ENCODE results near the gene LXN. TPM values are rescaled to one million over a fixed set of nuclear protein-coding genes. Genes with fewer than 3 reads are reported as not detected.

The LXN gene
- total and polyA plus RNA-seq, 2 of the 4 experiments (the other 2 are of a cell fraction): 93.6 to 155 TPM

DNA sequence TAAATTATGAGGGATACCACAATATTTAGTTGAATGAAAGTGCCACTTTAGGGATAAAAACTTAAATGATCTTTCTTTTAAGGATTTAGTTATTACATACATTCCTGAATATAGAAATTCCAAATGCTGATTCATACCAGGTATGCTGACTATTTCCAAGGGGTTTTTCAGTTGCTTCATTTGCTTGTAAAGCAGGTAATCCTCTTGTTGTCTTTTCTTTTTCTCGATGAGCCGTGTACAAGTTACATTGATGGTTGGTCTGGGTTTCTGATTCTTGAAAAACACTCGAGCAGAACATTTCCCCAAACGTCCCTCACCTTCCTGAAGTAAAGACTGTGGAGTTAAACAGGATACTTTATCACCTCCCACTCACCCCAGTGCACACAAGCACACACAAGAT is 38.2 kb upstream of the LXN start:
- Histone ChIP-seq H3K18ac (ENCODE audit: low read depth, low read length) (peak overlapping the region; percentile 76), H2AK9ac (replicated peaks; ENCODE audit: low read depth, low read length, poor library complexity) (no peak overlapping the region), H2BK120ac (ENCODE audit: low read depth, low read length) (peak overlapping the region; percentile 86), H3K9me3 (ENCODE audit: control insufficient read depth, insufficient read depth, low read length) (no peaks in the 10 kb centered on the region), H4K91ac (ENCODE audit: insufficient read depth, low read depth, low read length) (peak overlapping the region; percentile 82), H2BK20ac (ENCODE audit: low read depth, low read length) (peak overlapping the region; percentile 79), H3K36me3 (ENCODE audit: control insufficient read depth, insufficient read depth, low read length) (0 out of 2 replicates have a peak, but pooled peaks cover 2% of the 10 kb centered on the region), H3K9ac (ENCODE audit: low read depth, low read length) (no peak overlapping the region), H3K4me3 (ENCODE audit: insufficient read depth, low read depth, low read length) (no peak overlapping the region), H4K8ac (ENCODE audit: low read depth in 2 of 2, low read length in 2 of 2) (peak overlapping the region; percentile 59 to 63), H4K5ac (ENCODE audit: low read depth, low read length) (peak overlapping the region; percentile 55; the same call in 1 of the 2 replicates), H3K79me1 (ENCODE audit: low read depth in 1 of 2, low read length in 2 of 2) (peaks cover 13 to 18% of the 10 kb centered on the region in 2 experiments), H2AK5ac (ENCODE audit: low read depth, low read length) (peak overlapping the region; percentile 63; the same call in 1 of the 2 replicates), H3K4me1 (ENCODE audit: control insufficient read depth, insufficient read depth, low read length) (peaks cover 18% of the 10 kb centered on the region), H3K4me2 (ENCODE audit: low read depth, low read length) (no peak overlapping the region), H2BK5ac (ENCODE audit: low read depth, low read length, poor library complexity, severe bottlenecking) (peak overlapping the region; percentile 76), H3K14ac (replicated peaks; ENCODE audit: low read depth, low read length) (peak overlapping the region; percentile 69; the same call in 1 of the 2 replicates), H3K27me3 (ENCODE audit: control insufficient read depth, insufficient read depth, low read length) (no peaks in the 10 kb centered on the region), H2AFZ (replicated peaks; ENCODE audit: low read length, poor library complexity) (no peak overlapping the region), H3K23ac (ENCODE audit: low read depth, low read length) (peak overlapping the region; percentile 72; the same call in 1 of the 2 replicates), H3K9me1 (ENCODE audit: insufficient read depth, low read length) (peaks cover 19% of the 10 kb centered on the region), H3K56ac (ENCODE audit: extremely low read depth, insufficient read depth, low read length) (no peak overlapping the region), H4K20me1 (ENCODE audit: insufficient read depth, low read length) (no peaks in the 10 kb centered on the region), H2BK15ac (ENCODE audit: low read depth, low read length) (peak overlapping the region; percentile 99; the same call in 2 of the 3 replicates), H3K27ac (ENCODE audit: insufficient read depth, low read length) (peak overlapping the region; percentile 55; the same call in 1 of the 2 replicates), H3K4ac (ENCODE audit: low read depth, low read length) (peak overlapping the region; percentile 89)
- dilution Hi-C loops (cut with HindIII; ENCODE audit: low sequenced_read_pairs, unreplicated experiment): no loop called here
- POLR2A ChIA-PET (ENCODE audit: unreplicated experiment): interaction anchor here (0.6 kb wide), 1 partner anchor 32 kb away, joined by 5 read pairs; no protein-coding TSS in a partner anchor
- ATAC-seq (ENCODE audit: low read depth) (no peak), DNase-seq (no peak)
- CTCF ChIA-PET: no interaction called here
- in situ Hi-C loops (cut with MboI; ENCODE audit: low sequenced_read_pairs): loop anchor here (25.0 kb wide), 1 partner anchor 1548 kb away; the partner anchor contains the start of gene CCNL1
- BruUV-seq (replicated peaks): no TSS peak
- no peak for TF ChIP-seq CEBPB (IDR thresholded peaks at IDR 0.05; ENCODE audit: low read depth, low read length)
- intact Hi-C loops (cut with micrococcal nuclease): no loop called here
- WGBS, 2 experiments (ENCODE audit: extremely low coverage in 2 of 2, insufficient read length in 1 of 2): no CpG with 5 or more reads among the region's 4 CpGs

Data from IMR-90 (cell line).